NCI-H524 treated with DMSO at 0.1 percent for 48 hours (cell line): ENCODE results near the gene SCARB2.
A peak's percentile ranks its signal among the peaks of the same experiment; 100 is the strongest.

ENCODE experiments used
- DNase-seq: peaks from one replicate; lab custom pipeline; 2025; lab: John Stamatoyannopoulos, UW

SCARB2 gene

DNA sequence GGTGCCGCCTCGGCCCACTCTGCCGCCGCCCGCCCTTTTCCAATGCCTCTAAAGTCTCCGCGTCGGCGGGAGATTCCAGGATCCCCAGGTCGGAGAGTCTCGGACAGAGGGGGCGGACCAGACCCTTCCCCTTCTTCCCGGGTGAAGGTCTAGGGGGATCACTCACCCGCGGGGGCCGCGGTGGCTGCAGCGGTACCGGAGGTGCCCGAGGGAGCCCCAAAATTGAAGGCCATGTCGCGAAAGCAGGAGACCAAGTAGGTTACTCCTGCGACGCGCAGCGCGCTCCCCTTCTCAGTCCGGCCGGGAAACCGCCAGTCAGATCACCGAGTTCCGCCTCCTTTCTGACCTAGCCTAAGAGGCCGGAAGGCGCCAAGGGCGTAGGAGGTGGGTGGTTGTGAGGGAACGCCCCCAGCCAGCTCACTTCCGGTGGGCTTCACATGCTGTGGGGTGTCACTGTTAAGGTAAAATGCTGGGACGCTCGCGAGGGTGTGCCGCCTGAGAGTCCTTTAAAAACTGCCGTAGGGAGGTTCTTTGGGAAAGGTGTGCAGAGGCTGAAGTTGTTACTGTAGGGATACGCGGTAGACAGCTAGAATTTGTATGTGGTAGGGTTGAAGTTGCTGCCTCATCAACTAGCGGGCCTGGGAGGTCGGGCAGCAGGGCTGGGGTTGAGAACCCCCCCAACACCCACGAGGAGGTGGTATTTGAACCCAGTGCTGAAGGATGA lies 65.3 kb downstream of the SCARB2 start, which contains the start of gene NUP54:
Gene NUP54 (minus strand): TSS at position 256 of the 724 bp plus-strand sequence. CDS start 23 bp downstream, at position 233.
- DNase-seq: peak; percentile 60

DNA sequence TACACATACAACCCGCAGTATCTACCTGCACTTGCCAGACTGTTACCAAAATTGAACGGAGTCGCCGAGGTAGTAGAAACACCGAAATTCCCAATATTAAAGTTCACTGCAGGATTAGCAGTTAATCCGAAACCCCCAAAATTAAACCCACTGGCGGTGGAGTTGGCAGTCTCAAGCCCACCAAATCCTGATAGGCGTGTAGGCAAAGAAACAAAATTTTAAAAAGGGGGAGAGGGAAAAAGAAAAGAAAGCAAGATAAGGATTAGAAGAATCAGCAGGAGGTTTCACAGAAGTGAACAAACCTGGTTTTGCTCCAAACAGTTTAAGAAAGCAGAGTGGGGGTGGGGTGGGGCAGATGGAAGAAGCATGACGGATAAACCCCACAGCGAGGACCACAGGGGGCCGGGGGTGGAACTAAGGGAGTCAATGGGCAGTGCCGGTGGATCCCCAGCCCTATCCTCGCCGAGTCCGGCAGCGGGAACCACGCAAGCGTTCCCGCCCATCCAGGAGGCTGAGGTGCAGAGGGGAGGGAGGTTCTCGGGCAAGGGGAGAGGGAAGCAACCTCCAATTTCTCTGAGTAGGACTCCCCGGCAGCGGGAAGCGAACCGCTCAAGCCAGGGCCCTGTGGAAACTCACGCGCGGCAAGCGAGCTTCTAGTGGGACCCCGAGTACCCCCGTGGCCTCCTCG lies 66.0 kb downstream of the SCARB2 start:
- DNase-seq: no peak

DNA sequence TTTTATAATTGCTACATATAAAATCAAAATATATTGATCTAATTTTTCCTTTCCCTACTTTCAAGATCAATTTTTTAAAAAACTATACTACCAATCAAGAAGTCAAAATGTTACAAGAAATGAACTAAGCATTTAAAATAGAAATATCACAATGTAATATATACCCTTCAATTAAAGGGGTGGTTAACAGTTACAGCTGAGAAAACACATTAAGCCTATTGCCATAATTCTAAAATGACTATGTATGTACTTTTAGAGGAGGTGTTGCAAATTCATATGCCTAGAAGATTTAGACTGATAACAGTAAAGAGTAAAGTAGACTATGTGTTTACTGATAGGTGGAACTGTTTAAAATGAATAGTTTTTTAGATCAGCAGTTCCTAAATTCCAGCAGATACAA lies 69.1 kb downstream of the SCARB2 start:
- DNase-seq: no peak

DNA sequence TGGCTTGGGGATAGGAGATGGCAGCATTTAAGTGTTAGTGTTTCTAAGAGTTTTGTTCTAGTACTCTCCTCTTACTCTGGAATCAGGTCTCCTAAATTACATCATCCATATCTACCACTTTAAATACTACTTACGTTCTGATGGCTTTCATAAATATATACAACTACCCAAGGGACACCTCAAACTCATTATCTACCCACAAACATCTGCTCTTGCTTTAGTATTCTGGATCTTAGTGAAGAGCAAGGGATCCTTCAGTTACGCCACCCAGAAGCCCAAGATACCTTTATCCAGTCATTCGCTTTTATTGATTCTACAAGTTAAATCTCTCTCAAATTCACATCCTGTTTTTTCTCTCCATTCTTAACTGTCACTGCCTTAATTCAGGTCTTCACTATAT lies 72.4 kb downstream of the SCARB2 start:
- no peak for DNase-seq

DNA sequence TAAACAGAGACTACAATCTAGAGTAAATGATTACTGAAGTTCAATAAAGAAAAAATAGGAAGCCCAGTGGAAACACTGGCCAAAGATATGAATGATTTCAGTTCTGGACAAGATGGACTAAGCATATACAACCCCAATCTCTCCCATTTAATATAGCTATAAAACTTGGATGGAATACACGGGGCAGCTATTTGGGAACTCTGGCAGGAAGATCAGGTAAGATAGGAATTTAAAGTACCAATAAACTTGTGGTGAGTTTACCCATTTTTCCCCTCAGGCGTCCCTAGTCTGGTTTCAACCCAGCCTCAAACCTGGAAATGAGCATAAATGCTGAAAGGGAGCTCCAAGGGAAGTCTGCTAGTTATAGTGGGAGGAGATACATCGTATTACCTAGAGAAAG lies 85.9 kb downstream of the SCARB2 start:
- DNase-seq: no peak

DNA sequence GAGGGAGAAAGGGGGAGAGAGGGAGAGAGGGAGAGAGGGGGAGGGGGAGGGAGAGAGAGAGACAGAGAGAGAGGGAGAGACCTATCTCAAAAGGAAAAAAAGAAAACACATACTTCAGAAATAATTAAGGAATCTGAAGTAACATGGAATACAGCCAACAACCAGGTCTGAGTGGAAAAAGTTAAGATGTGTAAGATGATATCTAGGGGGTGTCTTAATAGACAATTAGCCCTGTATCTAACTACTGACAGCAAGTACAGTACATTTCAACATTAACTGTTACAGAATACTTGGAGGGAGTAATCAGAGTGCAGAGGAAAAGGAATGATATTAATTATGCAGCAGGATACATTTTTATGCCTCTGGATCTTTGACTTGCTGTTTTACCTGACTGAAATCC lies 87.8 kb downstream of the SCARB2 start:
- no peak for DNase-seq

DNA sequence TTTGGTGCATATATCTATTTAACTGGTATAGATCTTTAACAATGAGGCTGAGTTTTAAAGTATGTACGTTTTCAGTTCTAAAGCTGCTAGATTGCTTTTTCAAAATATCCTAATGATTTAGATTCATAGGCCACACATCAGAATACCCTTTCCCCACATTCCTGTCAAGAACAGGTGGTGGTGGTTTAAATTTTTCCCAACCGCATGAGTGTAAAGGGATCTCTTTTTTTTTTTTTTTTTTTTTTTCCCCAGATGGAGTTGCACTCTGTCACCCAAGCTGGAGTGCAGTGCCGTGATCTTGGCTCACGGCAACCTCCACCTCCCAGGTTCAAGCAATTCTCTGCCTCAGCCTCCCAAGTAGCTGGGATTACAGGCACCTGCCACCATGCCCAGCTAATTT lies 93.4 kb downstream of the SCARB2 start:
- no peak for DNase-seq

DNA sequence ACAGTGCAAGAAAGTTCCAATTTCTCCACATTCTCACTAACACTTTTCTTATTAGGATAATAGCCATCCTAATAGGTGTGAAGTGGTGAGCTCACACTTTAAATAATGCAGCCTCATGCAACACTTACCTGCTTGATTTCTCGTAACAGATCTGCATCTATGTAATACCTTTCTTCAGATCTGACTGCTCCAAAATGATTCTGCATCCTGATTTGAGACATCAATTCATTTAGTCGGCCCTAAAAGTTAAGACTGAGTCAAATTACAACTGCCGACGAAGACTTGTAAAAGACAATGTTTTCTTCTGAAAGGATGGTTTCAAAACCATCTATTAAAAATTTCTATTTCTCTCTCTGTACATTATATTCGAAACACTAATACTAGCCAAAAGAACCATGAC lies 96.1 kb downstream of the SCARB2 start:
- DNase-seq: no peak

DNA sequence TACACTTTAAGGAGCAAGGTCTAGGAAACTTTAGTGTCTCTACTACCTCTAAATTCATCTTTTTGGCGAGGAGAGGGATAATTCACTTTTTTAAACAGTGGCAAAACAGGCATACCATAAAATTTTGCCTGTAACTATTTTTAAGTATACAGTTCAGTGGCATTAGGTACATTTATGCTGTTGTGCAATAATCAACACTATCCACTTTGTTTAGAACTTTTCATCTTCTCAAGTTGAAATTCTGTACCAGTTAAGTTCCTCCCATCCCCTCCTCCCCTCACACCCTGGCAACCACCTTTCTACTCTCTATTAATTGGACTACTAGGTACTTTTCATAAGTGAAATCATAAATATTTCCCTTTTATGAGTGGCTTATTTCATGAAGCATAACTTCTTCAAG lies 96.8 kb downstream of the SCARB2 start:
- DNase-seq: no peak
